Activated T-helper 2 cell treated with anti-CD3 and anti-CD28 coated beads, Interferon-gamma antibody, Interleukin-2, Interleukin-4, amounts not matched to agents 10 μg/mL and 5 μg/mL and 100 μg/mL, durations not matched to agents 14 hours and 24 hours and 36 hours (primary cell): ENCODE measurements around the gene OR2A7. TPM values are rescaled to one million over a fixed set of nuclear protein-coding genes. Genes with fewer than 3 reads are reported as not detected.
"Not testable (repeated sequence)": the region's sequence is repeated elsewhere in the genome, so short reads cannot be mapped to it uniquely, and the experiment has no call there.

Experiments
- DNase-seq: peaks from one replicate; pipeline ENCODE4 v3.0.0; 2021; ENCODE audit warnings: low spot score
- H3K27ac Mint-ChIP-seq: one replicate; pipeline ENCODE4 v1.8.0; 2021; ENCODE audit warnings: mixed read lengths
- H3K27me3 Mint-ChIP-seq: one replicate; pipeline ENCODE4 v1.8.0; 2021; ENCODE audit warnings: low read depth, mixed read lengths
- H3K36me3 Mint-ChIP-seq: one replicate; pipeline ENCODE4 v1.8.0; 2021; ENCODE audit warnings: low read depth, mixed read lengths
- H3K4me1 Mint-ChIP-seq: one replicate; pipeline ENCODE4 v1.8.0; 2021; ENCODE audit warnings: low read depth, mixed read lengths
- H3K4me3 Mint-ChIP-seq: one replicate; pipeline ENCODE4 v1.8.0; 2021; ENCODE audit warnings: low read depth, mild to moderate bottlenecking, moderate library complexity, mixed read lengths
- H3K9me3 Mint-ChIP-seq: one replicate; pipeline ENCODE4 v1.8.0; 2021; ENCODE audit warnings: mixed read lengths
- intact Hi-C: fragments of 100-400 bp; cut with micrococcal nuclease; formaldehyde crosslinking; loops from one replicate; pipeline ENCODE4 v1.15.1; 2023
- total RNA-seq: library from RNA; stranded (reverse); gene quantifications from 2 replicates; pipeline ENCODE4 v1.2.3, GENCODE V29; 2022

The OR2A7 gene
- total RNA-seq, 1 donor from 2014 or later, result 2.2 TPM

GRCh38 chr7:144282490-144282889, 17.9 kb upstream of the OR2A7 start:
- intact Hi-C loops, H3K4me1 Mint-ChIP-seq, H3K27ac Mint-ChIP-seq, H3K4me3 Mint-ChIP-seq, H3K9me3 Mint-ChIP-seq, H3K27me3 Mint-ChIP-seq, H3K36me3 Mint-ChIP-seq, DNase-seq: not testable (repeated sequence)

GRCh38 chr7:144281981-144282380, 17.4 kb upstream of the OR2A7 start:
- intact Hi-C loops, H3K4me1 Mint-ChIP-seq, H3K27ac Mint-ChIP-seq, H3K27me3 Mint-ChIP-seq, DNase-seq, H3K9me3 Mint-ChIP-seq, H3K4me3 Mint-ChIP-seq, H3K36me3 Mint-ChIP-seq: not testable (repeated sequence)

GRCh38 chr7:144280010-144280409, 15.4 kb upstream of the OR2A7 start:
- H3K27ac Mint-ChIP-seq, H3K36me3 Mint-ChIP-seq, intact Hi-C loops, H3K9me3 Mint-ChIP-seq, H3K4me3 Mint-ChIP-seq, DNase-seq, H3K27me3 Mint-ChIP-seq, H3K4me1 Mint-ChIP-seq: not testable (repeated sequence)

- H3K9me3 Mint-ChIP-seq, H3K36me3 Mint-ChIP-seq, H3K4me1 Mint-ChIP-seq, H3K27me3 Mint-ChIP-seq, DNase-seq, H3K27ac Mint-ChIP-seq, H3K4me3 Mint-ChIP-seq, intact Hi-C loops: not testable (repeated sequence)
These were observed 10.7 kb upstream of the OR2A7 start for GRCh38 chr7:144275281-144275680.

- H3K27me3 Mint-ChIP-seq, intact Hi-C loops, H3K36me3 Mint-ChIP-seq, H3K4me3 Mint-ChIP-seq, H3K9me3 Mint-ChIP-seq, DNase-seq, H3K27ac Mint-ChIP-seq, H3K4me1 Mint-ChIP-seq: not testable (repeated sequence)
These were observed 4.6 kb upstream of the OR2A7 start, which contains the start of gene CTAGE8 for GRCh38 chr7:144269188-144269587. CTAGE8 (minus strand) TSS chr7:144269288; CDS start chr7:144269250, 38 bp downstream.

- DNase-seq, H3K27me3 Mint-ChIP-seq, H3K4me3 Mint-ChIP-seq, H3K9me3 Mint-ChIP-seq, H3K4me1 Mint-ChIP-seq, H3K27ac Mint-ChIP-seq, H3K36me3 Mint-ChIP-seq, intact Hi-C loops: not testable (repeated sequence)
These were observed 2.5 kb downstream of the OR2A7 start for GRCh38 chr7:144262128-144262527.

- H3K9me3 Mint-ChIP-seq, intact Hi-C loops, H3K4me1 Mint-ChIP-seq, DNase-seq, H3K4me3 Mint-ChIP-seq, H3K27me3 Mint-ChIP-seq, H3K27ac Mint-ChIP-seq, H3K36me3 Mint-ChIP-seq: not testable (repeated sequence)
These were observed 5.5 kb downstream of the OR2A7 start for GRCh38 chr7:144259067-144259466.

- no peaks in the 10 kb centered on the region for H3K36me3 Mint-ChIP-seq
- no peaks in the 10 kb centered on the region for H3K9me3 Mint-ChIP-seq
- no peaks in the 10 kb centered on the region for H3K27me3 Mint-ChIP-seq
- DNase-seq, result no peak
- H3K4me3 Mint-ChIP-seq, result no peak overlapping the region
- H3K27ac Mint-ChIP-seq, result no peak overlapping the region
- no peaks in the 10 kb centered on the region for H3K4me1 Mint-ChIP-seq
- intact Hi-C loops, result no loop called here
These were observed 8.5 kb downstream of the OR2A7 start for GRCh38 chr7:144256112-144256511.

GRCh38 chr7:144255471-144255897, 9.1 kb downstream of the OR2A7 start:
- no peak for DNase-seq
- Mint-ChIP-seq H3K27me3 (no peaks in the 10 kb centered on the region), H3K9me3 (no peaks in the 10 kb centered on the region), H3K4me3 (no peak overlapping the region), H3K4me1 (no peaks in the 10 kb centered on the region), H3K27ac (no peak overlapping the region), H3K36me3 (no peaks in the 10 kb centered on the region)
- intact Hi-C loops, result no loop called here

- intact Hi-C loops, H3K27ac Mint-ChIP-seq, H3K27me3 Mint-ChIP-seq, H3K4me1 Mint-ChIP-seq, H3K4me3 Mint-ChIP-seq, DNase-seq, H3K36me3 Mint-ChIP-seq, H3K9me3 Mint-ChIP-seq: not testable (repeated sequence)
These were observed 12.3 kb downstream of the OR2A7 start for GRCh38 chr7:144252307-144252706.

- H3K9me3 Mint-ChIP-seq, H3K4me3 Mint-ChIP-seq, H3K27ac Mint-ChIP-seq, intact Hi-C loops, DNase-seq, H3K27me3 Mint-ChIP-seq, H3K36me3 Mint-ChIP-seq, H3K4me1 Mint-ChIP-seq: not testable (repeated sequence)
These were observed 16.8 kb downstream of the OR2A7 start for GRCh38 chr7:144247674-144248330.

GRCh38 chr7:144246967-144247366, 17.6 kb downstream of the OR2A7 start:
- H3K27me3 Mint-ChIP-seq, H3K4me1 Mint-ChIP-seq, H3K36me3 Mint-ChIP-seq, H3K9me3 Mint-ChIP-seq, intact Hi-C loops, H3K27ac Mint-ChIP-seq, H3K4me3 Mint-ChIP-seq, DNase-seq: not testable (repeated sequence)

GRCh38 chr7:144245372-144245771, 19.2 kb downstream of the OR2A7 start:
- H3K9me3 Mint-ChIP-seq, H3K4me1 Mint-ChIP-seq, H3K27ac Mint-ChIP-seq, H3K27me3 Mint-ChIP-seq, H3K4me3 Mint-ChIP-seq, H3K36me3 Mint-ChIP-seq, intact Hi-C loops, DNase-seq: not testable (repeated sequence)

GRCh38 chr7:144239365-144239764, 25.2 kb downstream of the OR2A7 start, which contains the start of gene OR2A42:
OR2A42 (minus strand) TSS chr7:144239605; CDS start chr7:144232843, 6,762 bp downstream.
- DNase-seq, H3K9me3 Mint-ChIP-seq, intact Hi-C loops, H3K27me3 Mint-ChIP-seq, H3K4me3 Mint-ChIP-seq, H3K36me3 Mint-ChIP-seq, H3K27ac Mint-ChIP-seq, H3K4me1 Mint-ChIP-seq: not testable (repeated sequence)
